Measurements from ENCODE around the gene FOXN3.

- TF ChIP-seq CTCF (IDR thresholded peaks at IDR 0.05) = no peak
- no peak for TF ChIP-seq POLR2A (IDR thresholded peaks at IDR 0.05)
Measured at GRCh38 chr14:89293314-89293916, 123.6 kb downstream of the FOXN3 start.
